Activated CD4-positive, alpha-beta T cell treated with anti-CD3 and anti-CD28 coated beads, Interleukin-2, Interleukin-4, amounts not matched to agents 100 ng/mL and 50 ng/mL, durations not matched to agents 16 hours and 8 hours (primary cell): Measurements from ENCODE around the gene HNRNPUL2.
"Not testable (repeated sequence)": the region's sequence is repeated elsewhere in the genome, so short reads cannot be mapped to it uniquely, and the experiment has no call there.

Experiments used
- DNase-seq: peaks from one replicate; pipeline ENCODE4 v3.0.0-alpha.2; 2020; ENCODE audit warnings: low spot score

The HNRNPUL2 gene

GRCh38 chr11:62703921-62704320 lies 23.3 kb downstream of the HNRNPUL2 start:
- not testable (repeated sequence) for DNase-seq

DNA sequence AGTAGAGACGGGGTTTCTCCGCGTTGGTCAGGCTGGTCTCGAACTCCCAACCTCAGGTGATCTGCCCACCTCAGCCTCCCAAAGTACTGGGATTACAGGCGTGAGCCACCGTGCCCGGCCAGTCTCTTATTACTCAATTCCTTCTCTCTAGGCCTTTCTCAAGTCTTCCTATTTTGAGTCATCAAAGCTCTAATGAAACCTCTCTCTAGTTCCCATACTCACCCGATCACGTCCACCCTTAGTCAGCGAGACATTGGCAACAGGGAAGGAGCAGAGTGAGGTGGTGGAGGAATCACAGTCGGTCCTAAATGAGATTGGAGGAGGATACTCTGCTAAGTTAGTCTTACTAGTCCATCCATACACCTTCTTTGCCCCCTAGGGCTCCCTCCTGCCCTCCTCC lies 25.0 kb downstream of the HNRNPUL2 start:
- peak; percentile 55 for DNase-seq

GRCh38 chr11:62694455-62695167 lies 32.6 kb downstream of the HNRNPUL2 start:
- peak; percentile 74 for DNase-seq

GRCh38 chr11:62693624-62694023 lies 33.6 kb downstream of the HNRNPUL2 start:
- not testable (repeated sequence) for DNase-seq

DNA sequence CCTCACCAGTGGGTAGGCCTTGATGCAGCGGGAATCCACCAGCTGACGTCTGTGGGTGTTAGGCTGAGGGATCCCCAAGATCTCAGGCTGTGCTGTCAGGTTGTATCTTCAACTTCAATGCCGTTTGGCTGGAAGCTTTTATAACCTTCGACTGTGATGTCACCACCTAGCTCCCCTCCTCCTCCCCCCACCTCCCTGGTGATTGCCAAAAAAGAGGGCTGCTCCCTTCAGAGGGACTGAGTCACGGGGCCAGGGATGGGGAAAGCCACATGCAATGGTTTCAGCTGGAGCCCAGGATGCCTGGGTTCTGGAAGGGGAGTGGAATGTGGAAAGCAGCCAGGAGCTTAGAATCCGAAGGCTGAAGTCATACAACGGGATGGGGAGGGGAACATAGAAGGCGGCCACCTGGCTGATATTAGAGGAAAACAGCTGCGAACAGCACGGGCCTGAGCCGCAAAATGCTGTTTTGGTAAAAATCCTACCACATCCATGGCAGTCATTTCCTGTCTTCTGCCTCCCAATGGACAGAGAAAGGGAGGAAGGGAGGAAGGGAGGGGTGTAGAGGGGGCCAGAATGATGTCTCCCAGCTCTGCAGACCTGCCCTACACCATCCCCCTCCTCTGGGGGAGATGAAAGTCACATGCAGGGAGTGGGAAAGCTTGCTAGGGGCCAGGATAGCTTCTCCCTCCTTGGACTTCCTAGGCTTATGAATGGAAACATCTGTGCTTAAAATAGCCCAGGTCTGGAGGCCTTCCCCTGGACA lies 37.7 kb downstream of the HNRNPUL2 start, which contains the start of gene LRRN4CL:
LRRN4CL (minus strand) TSS at position 110 of the 763 bp plus-strand sequence. CDS start 1,022 bp downstream, outside the sequence.
- no peak for DNase-seq

GRCh38 chr11:62688491-62688890 lies 38.8 kb downstream of the HNRNPUL2 start:
- no peak for DNase-seq

DNA sequence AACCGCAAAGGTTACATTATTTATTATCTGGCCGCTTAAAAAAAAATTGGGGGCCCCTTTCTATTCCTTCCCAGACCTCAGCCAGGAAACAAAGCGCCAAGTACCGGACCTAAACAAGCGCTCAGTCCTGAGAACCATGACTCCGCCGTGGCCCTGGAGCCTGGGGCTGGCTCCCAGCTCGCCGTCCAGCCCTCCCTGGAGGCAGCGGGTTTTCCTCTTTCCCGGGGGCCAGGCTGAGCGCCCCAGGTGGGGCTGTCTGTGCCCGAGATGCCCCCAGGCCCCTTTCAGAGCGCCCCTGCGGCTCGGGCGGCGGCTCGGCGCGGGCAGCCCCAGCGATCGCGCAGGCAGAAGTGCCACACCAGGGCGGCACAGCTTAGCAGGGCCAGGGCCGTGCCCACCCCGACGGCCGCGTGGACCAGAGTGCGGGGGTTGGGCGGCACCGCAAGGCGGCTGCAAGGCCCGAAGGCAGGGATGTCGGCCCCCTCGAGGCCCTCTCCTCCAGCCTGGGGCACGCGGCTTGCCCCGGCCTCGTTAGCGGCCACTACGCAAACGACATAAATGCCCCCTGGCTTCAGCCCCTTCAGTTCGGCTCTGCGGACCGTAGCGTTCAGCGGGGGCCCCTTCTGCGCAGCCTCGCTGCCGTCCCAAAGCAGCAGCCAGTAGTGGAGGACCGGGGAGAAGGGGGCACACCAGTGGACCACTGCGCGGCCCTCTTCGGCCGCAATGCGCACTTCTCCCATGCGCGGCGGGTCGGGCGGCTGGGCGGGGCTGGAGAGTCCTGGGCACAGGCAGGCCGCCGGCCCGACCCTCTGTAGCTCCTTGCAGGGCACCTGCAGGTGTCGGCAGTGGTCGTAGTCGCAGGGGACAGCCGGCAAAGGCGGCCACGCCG lies 39.5 kb downstream of the HNRNPUL2 start:
- no peak for DNase-seq

GRCh38 chr11:62682518-62682917 lies 44.7 kb downstream of the HNRNPUL2 start:
- no peak for DNase-seq

DNA sequence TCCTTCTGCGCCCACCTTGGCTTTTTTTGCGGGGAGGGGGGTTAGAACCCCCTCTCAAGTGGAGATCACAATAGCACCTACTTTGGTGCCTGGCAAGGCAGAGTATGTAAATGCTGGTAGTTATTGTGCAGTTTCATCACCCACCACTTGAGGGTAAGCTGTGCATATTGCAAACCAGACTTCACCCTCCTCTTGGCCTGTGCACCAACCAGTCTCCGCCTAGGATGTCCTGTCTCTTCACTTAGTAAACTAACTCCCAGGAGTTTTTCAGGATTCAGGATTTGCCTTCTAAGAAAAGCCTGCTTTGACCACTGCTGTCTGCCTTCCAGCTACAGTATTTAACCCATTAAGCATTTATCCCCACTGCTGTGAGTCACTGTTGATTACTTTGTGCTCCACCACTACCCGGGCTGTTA lies 46.4 kb downstream of the HNRNPUL2 start:
- DNase-seq: peak; percentile 66

DNA sequence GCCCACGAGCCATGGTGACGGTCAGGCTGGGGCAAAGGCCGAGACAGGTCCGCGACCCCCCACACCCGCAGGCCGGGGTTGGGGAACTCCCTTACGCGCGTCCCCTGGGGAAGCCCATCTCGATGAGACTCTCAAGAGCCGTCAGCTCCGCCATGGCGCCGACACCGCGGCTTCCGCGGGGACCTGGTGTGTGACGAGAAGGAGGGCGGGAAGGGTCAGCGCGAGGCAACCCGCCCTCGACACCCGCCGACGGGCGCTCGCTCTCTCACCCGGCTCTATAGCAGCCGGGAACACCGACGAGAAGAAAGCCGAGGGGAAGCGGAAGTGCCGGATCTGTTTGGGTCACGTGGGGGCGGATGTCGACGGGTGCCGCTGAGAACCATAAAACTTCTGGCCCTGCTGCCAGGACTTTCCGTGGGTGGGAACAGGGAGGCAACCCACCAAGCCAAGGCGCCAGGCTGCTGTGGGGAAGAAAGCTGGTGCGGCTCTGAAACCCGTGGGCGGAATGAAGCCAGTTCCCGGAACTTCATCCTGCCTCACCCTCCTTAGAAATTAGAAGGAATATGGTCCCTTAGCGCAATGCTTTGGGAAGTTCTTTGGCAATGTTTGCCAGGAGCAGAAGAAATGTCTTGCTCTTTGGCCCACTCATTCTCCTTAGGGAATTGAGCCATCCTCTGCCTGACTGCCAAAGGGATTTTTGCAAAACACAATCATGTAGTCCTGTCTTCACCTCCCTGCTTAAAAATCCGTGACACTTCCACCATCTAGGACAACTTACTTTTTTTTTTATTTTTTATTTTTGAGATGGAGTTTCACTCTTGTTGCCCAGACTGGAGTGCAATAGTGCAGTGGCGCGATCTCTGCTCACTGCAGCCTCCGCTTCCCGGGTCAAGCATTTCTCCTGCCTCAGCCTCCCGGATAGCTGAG lies 48.2 kb downstream of the HNRNPUL2 start, which contains the start of gene UBXN1:
UBXN1 (minus strand) TSS at position 304 of the 927 bp plus-strand sequence; CDS start at position 154, 150 bp downstream.
- DNase-seq: peak; percentile 86

DNA sequence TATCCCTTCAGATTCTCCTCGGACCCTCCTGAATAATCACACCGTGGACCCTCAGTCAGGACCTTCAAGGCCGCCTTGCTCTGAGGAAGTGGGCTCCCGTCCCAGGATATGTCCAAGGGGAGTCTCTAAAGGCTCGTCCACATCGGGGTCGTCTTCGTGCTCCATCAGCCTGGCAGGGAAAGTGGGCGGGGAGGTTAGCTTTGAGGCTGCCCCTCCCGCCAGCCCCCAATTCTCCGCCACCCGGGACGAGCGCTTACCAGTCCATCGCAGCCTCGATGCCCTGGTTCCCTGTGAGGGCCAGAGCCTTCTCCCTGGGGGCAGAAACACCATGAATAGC lies 48.9 kb downstream of the HNRNPUL2 start:
- DNase-seq: no peak

DNA sequence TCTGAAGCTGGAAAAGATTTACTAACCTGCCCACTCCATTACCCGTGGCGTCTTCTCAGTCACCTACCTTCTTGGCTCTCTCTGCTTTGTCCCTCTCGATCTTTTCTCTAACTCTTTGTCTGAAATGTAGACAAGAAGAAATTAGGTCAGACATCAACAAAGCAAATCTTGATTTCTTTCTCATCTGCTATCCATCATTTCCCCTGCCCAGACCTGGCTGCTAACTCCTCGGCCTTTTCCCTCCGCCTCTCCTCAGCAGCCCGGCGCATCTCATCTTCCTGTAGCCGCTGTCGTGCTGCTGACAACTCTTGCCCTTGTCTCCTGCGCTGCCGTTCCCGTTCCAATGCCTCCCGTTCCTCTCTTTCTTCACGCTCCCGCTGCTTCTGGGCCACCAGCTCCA lies 49.5 kb downstream of the HNRNPUL2 start:
- no peak for DNase-seq

GRCh38 chr11:62677156-62677555 lies 50.1 kb downstream of the HNRNPUL2 start:
- no peak for DNase-seq

- no peak for DNase-seq
Observed at GRCh38 chr11:62676698-62677097, 50.6 kb downstream of the HNRNPUL2 start.

GRCh38 chr11:62675415-62675814 lies 51.8 kb downstream of the HNRNPUL2 start:
- not testable (repeated sequence) for DNase-seq

DNA sequence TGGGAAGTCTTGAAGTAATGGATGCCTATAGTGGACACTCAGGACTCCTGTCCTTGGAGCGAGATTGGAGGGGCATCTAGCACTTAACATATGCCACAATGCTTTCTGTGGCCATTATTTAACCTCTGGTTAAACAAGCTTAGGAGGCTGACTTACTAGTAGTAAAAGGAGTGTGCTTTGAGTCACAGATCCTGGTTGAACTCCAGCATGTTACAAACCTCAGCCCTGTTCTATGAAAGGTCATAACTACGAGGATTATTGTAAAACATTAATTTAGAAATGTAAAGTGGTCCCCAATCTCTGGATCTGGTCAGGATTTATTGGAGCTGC lies 54.1 kb downstream of the HNRNPUL2 start:
- DNase-seq: no peak

GRCh38 chr11:62671608-62672389 lies 55.5 kb downstream of the HNRNPUL2 start, which contains the start of the genes LBHD1 and UQCC3:
TSS of gene LBHD1 (minus strand) at chr11:62672267. CDS start at chr11:62670031, 2,236 bp downstream.
TSS of gene UQCC3 (plus strand) at chr11:62671673. CDS start at chr11:62671746, 73 bp downstream.
- peak; percentile 95 for DNase-seq

DNA sequence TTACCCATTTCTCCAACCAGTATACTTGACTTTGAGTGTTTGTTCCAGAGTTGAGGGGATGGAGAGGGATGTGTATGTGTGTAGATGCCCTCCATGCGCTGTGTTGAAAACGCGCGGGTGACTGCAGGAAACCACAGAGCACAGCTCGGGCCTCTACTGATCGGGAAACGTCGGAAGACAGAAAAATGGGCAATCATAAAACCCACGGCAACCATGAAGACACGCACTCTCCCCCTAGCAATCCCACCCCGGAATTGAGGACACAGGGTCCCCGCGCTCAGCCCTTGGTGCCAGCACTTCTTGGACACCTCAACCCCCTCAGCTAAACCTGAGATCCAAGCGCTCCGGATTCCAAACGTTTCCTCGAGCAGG lies 56.0 kb downstream of the HNRNPUL2 start:
- peak; percentile 33 for DNase-seq

DNA sequence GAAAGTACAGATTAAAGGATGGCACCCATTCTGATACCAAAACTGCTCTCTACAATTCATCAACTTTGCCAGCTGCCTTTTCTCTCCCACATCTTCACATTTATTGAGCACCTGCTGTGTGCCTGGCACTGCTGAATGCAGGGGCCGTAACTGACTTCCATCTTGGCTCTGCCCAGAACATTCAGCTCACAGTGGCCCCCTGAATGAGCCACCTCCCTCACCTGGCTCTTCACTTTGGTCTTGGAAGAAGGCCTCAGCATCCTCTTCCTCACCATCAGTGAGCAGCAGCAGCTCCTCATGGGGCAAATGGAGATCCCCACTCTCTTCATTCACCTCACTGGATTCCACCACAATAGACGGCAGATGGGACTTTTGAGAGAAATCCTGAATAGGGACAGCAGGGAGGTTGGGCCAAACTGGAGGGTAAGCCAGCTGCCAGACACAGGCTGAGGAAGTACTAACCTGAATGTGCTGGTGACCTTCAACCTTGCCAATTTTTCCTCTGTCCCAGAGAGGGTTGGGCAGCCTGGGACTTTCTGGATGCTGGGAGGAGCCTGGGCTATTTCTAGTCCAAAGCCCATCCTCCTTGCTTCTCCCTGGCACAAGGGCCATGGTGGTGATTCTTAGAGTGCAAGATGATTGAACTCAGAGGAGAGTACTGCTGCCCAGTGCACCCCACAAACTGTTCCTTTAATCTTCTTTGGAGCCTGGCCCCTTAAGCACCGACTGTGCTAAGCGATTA lies 57.7 kb downstream of the HNRNPUL2 start:
- DNase-seq: no peak

GRCh38 chr11:62667460-62667859 lies 59.8 kb downstream of the HNRNPUL2 start:
- no peak for DNase-seq
